Stimulated activated CD8-positive, alpha-beta memory T cell treated with anti-CD3 and anti-CD28 coated beads, Interleukin-12 subunit alpha, Interleukin-12 subunit beta, amount 100 ng/mL, for 1 hour (primary cell): ENCODE results near the gene RALGDS.
"Not testable (repeated sequence)": the region's sequence is repeated elsewhere in the genome, so short reads cannot be mapped to it uniquely, and the experiment has no call there.

Experiments used
- DNase-seq: peaks from one replicate; pipeline ENCODE4 v3.0.0-alpha.2; 2020; ENCODE audit warnings: low read depth

RALGDS gene

DNA sequence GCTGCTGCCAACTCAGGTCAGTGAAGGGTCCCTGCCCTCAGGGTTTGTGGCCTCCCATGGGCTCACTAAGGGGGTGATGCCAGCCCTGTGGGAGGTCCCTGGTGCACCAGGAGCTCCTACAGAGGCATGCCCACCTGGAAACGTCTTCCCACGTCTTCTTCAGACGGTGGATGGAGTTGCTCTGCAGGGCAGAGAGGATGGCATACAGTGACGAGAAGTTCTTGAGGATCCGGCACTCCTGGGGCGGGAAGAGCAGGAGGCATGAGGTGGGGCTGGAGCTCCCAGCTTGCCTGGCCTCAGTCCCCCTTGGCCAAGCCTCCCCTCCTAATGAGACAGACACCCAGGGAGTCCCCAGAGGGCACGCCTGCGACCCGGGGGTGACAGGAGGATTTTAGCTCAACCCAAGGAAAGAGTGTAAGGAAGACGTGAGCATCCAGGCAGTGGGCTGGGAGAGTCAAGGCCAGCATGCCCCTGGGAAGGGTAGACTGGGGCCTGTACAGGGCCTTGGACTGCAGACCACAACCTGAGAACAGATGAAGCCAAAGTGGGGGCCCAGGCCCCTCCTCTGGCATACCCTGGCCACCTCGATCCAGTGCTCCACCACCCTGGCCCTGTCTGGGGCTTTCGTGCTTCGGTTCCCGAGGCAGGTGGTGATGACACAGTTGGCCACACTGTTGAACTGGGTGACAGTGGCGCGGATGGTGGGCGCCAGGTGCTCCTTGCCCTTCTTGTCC, 14.4 kb downstream of the RALGDS start:
- DNase-seq, result no peak

- no peak for DNase-seq
Measured at GRCh38 chr9:133105461-133105770, 15.6 kb downstream of the RALGDS start.

DNA sequence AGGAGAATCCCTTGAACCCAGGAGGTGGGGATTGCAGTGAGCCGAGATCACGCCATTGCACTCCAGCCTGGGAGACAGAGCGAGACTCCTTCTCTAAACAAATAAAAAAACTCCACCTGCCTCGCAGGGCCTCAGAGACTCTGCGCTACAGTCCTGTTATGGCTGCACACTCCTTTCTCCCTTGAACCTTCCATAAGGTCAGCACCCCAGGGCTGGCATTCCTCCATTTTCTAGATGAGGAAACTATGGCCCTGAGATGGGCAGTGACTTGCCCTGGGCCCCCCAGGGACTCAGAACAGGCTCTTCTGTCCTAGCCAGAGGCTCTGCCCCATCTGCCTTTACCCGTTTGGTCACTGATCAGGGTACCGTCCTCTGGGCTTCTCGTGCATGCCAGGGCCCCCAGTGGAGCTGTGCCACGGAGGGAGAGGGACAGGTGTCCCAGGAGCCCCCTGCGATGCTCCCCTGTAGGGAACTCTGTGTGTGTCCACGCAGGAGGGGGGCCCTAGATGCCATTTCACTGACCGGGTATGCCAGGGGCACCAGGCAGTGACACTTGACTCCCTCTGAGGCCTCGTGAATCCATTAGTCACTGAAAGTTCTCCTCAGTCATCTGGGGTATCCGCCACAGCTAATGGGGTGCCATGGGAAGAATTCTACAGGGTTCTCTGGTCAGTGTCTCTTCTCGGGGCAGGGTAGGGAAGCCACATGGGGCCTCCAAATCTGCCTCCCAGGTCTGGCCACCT, 16.2 kb downstream of the RALGDS start:
- no peak for DNase-seq

GRCh38 chr9:133103987-133104505, 17.0 kb downstream of the RALGDS start:
- DNase-seq, result no peak

- DNase-seq, result peak; percentile 36
Measured at GRCh38 chr9:133103183-133103986, 17.7 kb downstream of the RALGDS start.

- no peak for DNase-seq
Measured at GRCh38 chr9:133102190-133103021, 18.6 kb downstream of the RALGDS start.

- no peak for DNase-seq
Measured at GRCh38 chr9:133101356-133102189, 19.5 kb downstream of the RALGDS start.

- DNase-seq, result no peak
Measured at GRCh38 chr9:133100506-133101355, 20.3 kb downstream of the RALGDS start.

DNA sequence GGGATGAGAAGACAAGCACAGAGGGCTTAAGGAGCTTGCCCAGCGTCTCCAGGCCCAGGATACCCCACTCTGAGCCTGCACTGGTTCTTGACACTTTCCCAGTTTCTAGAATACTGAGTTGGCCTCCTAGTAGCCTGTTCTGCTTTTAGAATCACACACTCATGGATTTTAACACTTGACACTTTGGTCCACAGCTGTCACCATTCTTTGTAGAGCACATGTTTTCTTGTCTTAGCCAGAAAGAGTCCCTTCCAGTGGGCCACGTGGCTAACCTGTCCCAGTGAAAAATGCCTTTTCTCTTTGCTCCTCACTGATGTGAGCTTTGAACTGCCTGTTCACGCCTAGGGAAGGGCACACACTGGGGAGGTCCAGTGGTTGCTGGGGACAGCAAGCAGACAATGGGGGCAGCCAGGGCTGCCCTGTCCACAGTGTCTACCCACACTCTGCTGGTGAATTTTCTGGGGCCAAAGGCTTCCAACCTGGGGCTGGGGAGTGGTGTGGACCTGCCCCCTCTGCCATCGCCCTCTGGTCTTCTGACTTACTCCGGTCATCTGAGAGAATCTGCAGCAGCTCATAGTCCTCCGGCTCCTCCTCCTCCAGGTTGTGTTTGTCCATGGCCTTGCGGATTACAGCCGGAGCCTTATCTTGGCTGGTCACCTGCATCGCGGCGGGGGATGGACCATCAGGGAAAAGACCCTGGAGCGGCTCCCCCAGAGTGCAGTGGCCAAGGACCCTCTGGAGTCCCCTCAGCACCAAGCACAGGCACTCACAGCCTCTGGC, 21.1 kb downstream of the RALGDS start:
- no peak for DNase-seq

GRCh38 chr9:133098871-133099270, 22.2 kb downstream of the RALGDS start:
- DNase-seq, result no peak

DNA sequence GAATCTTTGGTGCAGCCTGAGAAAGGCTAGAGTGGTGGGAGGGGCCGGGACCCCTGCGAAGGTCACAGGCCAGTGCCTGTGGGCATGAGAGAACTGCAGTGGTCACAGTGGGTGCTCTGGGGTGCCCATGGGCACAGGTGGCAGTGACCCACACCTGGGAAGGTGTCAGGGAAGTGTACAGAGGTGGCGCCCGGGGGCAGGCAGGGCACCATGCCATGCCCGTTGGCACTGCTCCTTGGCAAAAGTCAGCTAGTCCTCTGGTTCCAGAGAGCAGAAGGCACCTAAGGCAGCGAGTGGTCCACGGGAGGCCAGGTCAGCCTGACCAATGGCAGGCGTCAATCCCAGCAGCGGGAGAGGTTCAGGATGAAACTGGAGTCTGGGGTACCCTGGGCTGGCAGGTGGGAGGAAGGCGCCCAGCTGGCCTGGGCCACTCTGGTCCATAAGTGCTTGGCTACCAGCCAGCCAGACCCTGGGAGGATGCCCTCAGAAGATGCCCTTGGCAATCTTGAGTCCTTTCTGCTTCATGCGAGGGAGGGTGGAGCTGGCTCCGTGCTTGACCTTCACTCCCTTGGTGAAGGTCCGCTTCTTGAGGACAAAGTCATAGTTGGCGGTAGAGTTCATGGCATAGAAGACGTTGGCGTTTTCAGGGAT, 22.8 kb downstream of the RALGDS start:
- no peak for DNase-seq

- no peak for DNase-seq
Measured at GRCh38 chr9:133094842-133095393, 26.1 kb downstream of the RALGDS start.

DNA sequence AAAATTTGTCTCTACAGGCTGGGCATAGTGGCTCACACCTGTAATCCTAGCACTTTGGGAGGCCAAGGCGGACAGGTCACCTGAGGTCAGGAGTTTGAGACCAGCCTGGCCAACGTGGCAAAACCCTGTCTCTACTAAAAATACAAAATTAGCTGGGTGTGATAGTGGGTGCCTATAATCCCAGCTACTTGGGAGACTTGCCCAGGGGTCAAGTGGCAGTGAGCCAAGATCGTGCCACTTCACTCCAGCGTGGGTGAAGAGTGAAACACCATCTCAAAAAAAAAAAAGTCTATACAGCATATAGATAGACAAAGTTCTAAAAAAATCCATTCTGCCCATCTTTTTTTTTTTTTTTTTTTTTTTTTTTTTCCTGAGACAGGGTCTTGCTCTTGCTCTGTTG, 26.7 kb downstream of the RALGDS start:
- DNase-seq, result not testable (repeated sequence)

DNA sequence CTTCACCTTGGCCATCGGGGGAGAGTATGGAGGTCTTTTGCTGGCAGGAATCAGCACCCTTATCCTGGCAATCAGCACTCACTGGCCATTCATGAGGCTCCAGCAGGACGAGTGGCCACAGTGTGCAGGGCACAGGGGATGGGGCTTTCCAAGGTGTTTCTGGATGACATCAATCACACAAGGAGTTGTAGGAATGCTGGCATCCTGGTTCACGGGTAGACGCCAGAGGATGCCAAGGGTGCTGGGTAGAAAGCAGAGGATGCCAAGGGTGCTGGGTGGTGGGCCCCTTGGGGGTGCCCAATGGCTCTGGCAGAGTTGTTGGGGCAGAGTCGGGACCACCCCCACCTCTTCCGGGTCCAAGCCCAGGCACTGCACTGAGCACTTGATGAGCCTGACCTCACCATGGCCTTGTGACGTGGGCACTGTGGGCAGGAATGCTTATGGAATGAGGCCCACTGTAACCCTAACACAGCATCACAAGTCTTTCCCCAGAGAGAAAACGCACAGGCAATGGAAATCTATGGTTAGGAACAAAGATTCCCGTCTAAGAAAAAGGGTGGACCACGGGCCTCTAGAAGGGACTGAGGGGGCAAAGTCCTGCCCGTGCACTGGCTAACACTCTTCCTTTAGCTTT, 30.2 kb downstream of the RALGDS start:
- DNase-seq, result no peak

DNA sequence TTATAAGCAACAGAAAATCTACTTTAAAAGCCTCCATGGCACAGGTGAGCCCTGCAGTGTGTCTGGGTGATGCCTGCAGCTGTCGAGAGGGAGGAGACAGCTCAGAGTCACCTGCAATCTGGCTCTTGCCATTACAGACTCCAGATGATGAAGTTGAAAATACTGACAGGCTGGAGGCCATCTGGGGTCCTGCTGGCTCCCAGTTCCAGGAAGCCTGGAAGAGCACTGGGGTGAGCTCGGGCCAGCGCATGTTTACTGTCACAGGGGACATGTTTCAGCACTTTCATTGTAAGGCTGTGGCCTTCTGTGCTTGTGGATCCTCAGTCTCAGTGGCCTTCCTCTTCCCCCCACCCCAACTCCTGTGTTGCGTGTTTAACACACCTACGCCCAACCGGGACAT, 30.9 kb downstream of the RALGDS start:
- DNase-seq, result no peak

DNA sequence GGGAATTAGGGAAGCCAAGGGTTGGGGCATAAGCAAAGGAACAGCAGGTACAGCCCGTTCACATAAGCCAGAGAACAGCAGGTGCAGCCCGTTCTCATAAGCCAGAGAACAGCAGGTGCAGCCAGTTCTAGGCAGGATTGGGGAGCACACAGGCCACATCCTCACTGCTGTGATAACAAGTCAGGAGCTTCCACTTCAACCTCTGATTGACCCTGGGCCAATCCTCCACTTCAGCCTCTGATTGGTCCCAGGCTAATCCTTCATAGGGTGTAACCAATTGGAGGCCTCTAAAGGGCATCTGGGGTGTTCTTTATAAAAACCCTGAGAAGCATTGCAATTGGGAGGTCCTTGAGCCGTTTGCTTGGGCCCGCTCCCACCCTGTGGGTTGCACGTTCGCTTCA, 31.8 kb downstream of the RALGDS start:
- no peak for DNase-seq

GRCh38 chr9:133088756-133089155, 32.3 kb downstream of the RALGDS start:
- DNase-seq, result no peak
